ENCODE results near the gene STARD3.

The STARD3 gene

GRCh38 chr17:39675390-39676082 is 38.6 kb downstream of the STARD3 start:
- H3K9ac ChIP-seq (ENCODE audit: low read depth, low read length), result no peak overlapping the region
- no peaks in the 10 kb centered on the region for H3K36me3 ChIP-seq (ENCODE audit: insufficient read depth, low read length)
- no peaks in the 10 kb centered on the region for H3K9me3 ChIP-seq (replicated peaks; ENCODE audit: low read length)
- no peak overlapping the region for H3K4me2 ChIP-seq (ENCODE audit: low read length)
- H3K4me1 ChIP-seq (ENCODE audit: control insufficient read depth, insufficient read depth, low read length), result no peaks in the 10 kb centered on the region
- H3K4me3 ChIP-seq (ENCODE audit: low read length), result no peak overlapping the region
- H3K27me3 ChIP-seq (ENCODE audit: control insufficient read depth, insufficient read depth, low read length), result peaks cover 16% of the 10 kb centered on the region

- H3K27me3 ChIP-seq (ENCODE audit: control insufficient read depth, insufficient read depth, low read length), result peaks cover 8% of the 10 kb centered on the region
- H3K9ac ChIP-seq (ENCODE audit: low read depth, low read length), result no peak overlapping the region
- no peaks in the 10 kb centered on the region for H3K36me3 ChIP-seq (ENCODE audit: insufficient read depth, low read length)
- no peaks in the 10 kb centered on the region for H3K9me3 ChIP-seq (replicated peaks; ENCODE audit: low read length)
- no peak overlapping the region for H3K4me2 ChIP-seq (ENCODE audit: low read length)
- H3K4me1 ChIP-seq (ENCODE audit: control insufficient read depth, insufficient read depth, low read length), result no peaks in the 10 kb centered on the region
- H3K4me3 ChIP-seq (ENCODE audit: low read length), result no peak overlapping the region
Observed at GRCh38 chr17:39676198-39676819, 39.4 kb downstream of the STARD3 start.

DNA sequence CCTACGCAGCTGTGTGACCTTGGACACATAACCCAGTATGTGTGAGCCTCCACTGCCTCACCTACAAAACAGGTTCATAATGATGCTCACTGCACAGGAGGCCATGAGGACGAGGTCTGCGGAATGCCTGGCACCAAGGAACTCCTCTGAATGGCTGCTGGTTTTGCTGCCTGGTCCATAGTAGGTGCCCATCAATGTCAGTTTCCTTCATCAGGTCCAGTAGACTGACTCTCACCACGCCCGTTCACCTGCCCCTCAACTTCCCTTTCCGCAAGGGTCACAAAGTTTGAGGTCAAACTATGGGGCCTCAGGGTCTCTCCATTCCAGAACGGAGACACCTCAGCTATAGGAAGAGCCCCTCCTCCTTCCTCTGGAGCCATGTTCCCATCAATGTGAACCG is 40.1 kb downstream of the STARD3 start:
- Histone ChIP-seq H3K27me3 (ENCODE audit: control insufficient read depth, insufficient read depth, low read length) (peaks cover under 1% of the 10 kb centered on the region), H3K4me1 (ENCODE audit: control insufficient read depth, insufficient read depth, low read length) (no peaks in the 10 kb centered on the region), H3K4me2 (ENCODE audit: low read length) (no peak overlapping the region), H3K4me3 (ENCODE audit: low read length) (no peak overlapping the region), H3K9me3 (replicated peaks; ENCODE audit: low read length) (no peaks in the 10 kb centered on the region), H3K9ac (ENCODE audit: low read depth, low read length) (no peak overlapping the region), H3K36me3 (ENCODE audit: insufficient read depth, low read length) (no peaks in the 10 kb centered on the region)

DNA sequence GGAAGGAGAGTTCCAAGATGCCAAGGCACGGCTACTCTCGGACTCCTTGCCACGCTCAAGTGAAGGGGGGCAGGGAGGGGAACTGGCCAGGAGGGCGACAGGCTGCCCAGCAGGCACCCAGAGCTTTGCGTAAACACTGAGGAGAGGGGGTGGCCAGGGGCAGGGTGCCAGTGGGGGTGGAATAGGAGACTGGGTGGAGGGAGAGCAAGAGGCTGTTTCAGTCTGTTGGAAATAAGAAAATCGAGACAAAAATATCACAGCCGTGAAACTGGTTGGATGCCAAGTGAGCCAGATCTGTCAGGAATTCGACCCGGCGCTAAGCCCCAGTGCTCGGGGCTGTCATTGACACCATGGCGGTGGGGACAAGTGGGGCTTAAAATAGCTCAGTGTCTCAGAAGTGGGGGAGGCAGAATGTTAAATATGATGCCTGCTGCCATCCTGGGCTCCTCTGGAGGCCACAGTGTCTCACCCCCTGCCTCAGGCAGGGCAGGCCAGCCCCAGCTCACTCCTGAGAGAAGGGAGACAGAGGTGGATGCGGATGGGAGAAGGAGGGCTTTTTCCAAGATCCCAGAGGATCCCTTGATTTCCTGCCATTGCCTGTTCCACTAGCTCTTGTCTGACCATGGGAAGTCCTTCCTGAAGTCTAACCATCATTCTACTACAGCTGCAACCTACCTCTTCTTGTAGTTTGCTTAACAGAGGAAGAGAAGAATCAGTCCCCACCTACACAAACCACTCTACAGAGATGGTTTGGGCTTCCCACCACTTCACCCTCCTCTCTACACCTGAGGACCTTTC is 40.8 kb downstream of the STARD3 start:
- H3K4me2 ChIP-seq (ENCODE audit: low read length), result no peak overlapping the region
- no peak overlapping the region for H3K9ac ChIP-seq (ENCODE audit: low read depth, low read length)
- H3K36me3 ChIP-seq (ENCODE audit: insufficient read depth, low read length), result no peaks in the 10 kb centered on the region
- H3K4me3 ChIP-seq (ENCODE audit: low read length), result no peak overlapping the region
- H3K27me3 ChIP-seq (ENCODE audit: control insufficient read depth, insufficient read depth, low read length), result no peaks in the 10 kb centered on the region
- no peaks in the 10 kb centered on the region for H3K9me3 ChIP-seq (replicated peaks; ENCODE audit: low read length)
- no peaks in the 10 kb centered on the region for H3K4me1 ChIP-seq (ENCODE audit: control insufficient read depth, insufficient read depth, low read length)

- Histone ChIP-seq H3K4me2 (ENCODE audit: low read length) (no peak overlapping the region), H3K4me3 (ENCODE audit: low read length) (no peak overlapping the region), H3K9ac (ENCODE audit: low read depth, low read length) (no peak overlapping the region), H3K36me3 (ENCODE audit: insufficient read depth, low read length) (no peaks in the 10 kb centered on the region), H3K27me3 (ENCODE audit: control insufficient read depth, insufficient read depth, low read length) (no peaks in the 10 kb centered on the region), H3K4me1 (ENCODE audit: control insufficient read depth, insufficient read depth, low read length) (no peaks in the 10 kb centered on the region), H3K9me3 (replicated peaks; ENCODE audit: low read length) (no peaks in the 10 kb centered on the region)
Observed at GRCh38 chr17:39678340-39679116, 41.6 kb downstream of the STARD3 start.

GRCh38 chr17:39679521-39680192 is 42.7 kb downstream of the STARD3 start:
- H3K4me3 ChIP-seq (ENCODE audit: low read length), result no peak overlapping the region
- no peak overlapping the region for H3K4me2 ChIP-seq (ENCODE audit: low read length)
- H3K27me3 ChIP-seq (ENCODE audit: control insufficient read depth, insufficient read depth, low read length), result no peaks in the 10 kb centered on the region
- H3K9me3 ChIP-seq (replicated peaks; ENCODE audit: low read length), result no peaks in the 10 kb centered on the region
- no peaks in the 10 kb centered on the region for H3K4me1 ChIP-seq (ENCODE audit: control insufficient read depth, insufficient read depth, low read length)
- no peak overlapping the region for H3K9ac ChIP-seq (ENCODE audit: low read depth, low read length)
- H3K36me3 ChIP-seq (ENCODE audit: insufficient read depth, low read length), result no peaks in the 10 kb centered on the region

GRCh38 chr17:39683295-39683939 is 46.5 kb downstream of the STARD3 start:
- Histone ChIP-seq H3K27me3 (ENCODE audit: control insufficient read depth, insufficient read depth, low read length) (no peaks in the 10 kb centered on the region), H3K4me2 (ENCODE audit: low read length) (no peak overlapping the region), H3K4me1 (ENCODE audit: control insufficient read depth, insufficient read depth, low read length) (peaks cover 3% of the 10 kb centered on the region), H3K9ac (ENCODE audit: low read depth, low read length) (no peak overlapping the region), H3K36me3 (ENCODE audit: insufficient read depth, low read length) (peaks cover 2% of the 10 kb centered on the region), H3K4me3 (ENCODE audit: low read length) (no peak overlapping the region), H3K9me3 (replicated peaks; ENCODE audit: low read length) (no peaks in the 10 kb centered on the region)

DNA sequence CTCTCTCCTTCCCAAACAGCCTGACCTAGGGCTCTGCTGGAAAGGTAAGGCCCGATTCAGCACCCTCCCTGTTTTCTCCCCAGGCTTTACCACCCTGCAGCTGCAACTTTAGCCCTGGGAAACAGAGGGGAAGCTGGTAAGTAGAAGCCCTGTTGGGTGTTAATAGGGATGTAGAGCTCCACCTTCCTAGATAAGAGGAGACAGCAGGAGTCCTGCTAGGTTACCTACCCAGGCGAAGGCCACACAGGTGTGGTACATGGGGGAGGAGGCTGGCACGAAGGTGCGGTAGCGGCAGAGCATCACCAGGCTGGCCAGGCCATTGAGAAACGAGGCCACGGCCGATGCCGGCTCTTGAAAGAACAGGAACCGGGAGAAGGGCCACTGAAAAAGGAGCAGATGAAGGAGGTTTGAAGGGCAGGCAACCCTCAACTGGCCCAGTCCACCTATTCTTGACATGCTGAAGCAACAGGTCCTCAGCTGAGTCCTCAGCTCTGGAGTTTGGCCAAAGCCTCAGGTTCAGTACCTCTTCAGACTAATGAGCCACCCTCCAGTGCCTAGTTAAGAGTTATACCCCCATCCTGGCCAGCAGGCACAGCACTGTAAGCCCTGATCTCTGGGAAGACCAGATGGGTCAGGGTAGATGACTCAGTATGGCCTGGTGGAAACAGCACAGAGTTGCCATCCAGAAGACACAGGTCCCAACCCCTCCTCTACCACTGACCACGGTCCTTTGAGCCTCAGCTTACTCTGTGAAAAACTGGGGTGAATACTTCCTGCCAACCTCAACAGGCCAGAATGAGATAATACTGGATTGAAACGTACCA is 47.6 kb downstream of the STARD3 start:
- Histone ChIP-seq H3K9ac (ENCODE audit: low read depth, low read length) (no peak overlapping the region), H3K27me3 (ENCODE audit: control insufficient read depth, insufficient read depth, low read length) (no peaks in the 10 kb centered on the region), H3K9me3 (replicated peaks; ENCODE audit: low read length) (no peaks in the 10 kb centered on the region), H3K36me3 (ENCODE audit: insufficient read depth, low read length) (peaks cover 2% of the 10 kb centered on the region), H3K4me1 (ENCODE audit: control insufficient read depth, insufficient read depth, low read length) (peaks cover 11% of the 10 kb centered on the region), H3K4me2 (ENCODE audit: low read length) (no peak overlapping the region), H3K4me3 (ENCODE audit: low read length) (no peak overlapping the region)

- Histone ChIP-seq H3K4me3 (ENCODE audit: low read length) (peak overlapping the region; percentile 74), H3K36me3 (ENCODE audit: insufficient read depth, low read length) (peaks cover 2% of the 10 kb centered on the region), H3K4me2 (ENCODE audit: low read length) (peak overlapping the region; percentile 82), H3K27me3 (ENCODE audit: control insufficient read depth, insufficient read depth, low read length) (no peaks in the 10 kb centered on the region), H3K9ac (ENCODE audit: low read depth, low read length) (no peak overlapping the region), H3K9me3 (replicated peaks; ENCODE audit: low read length) (no peaks in the 10 kb centered on the region), H3K4me1 (ENCODE audit: control insufficient read depth, insufficient read depth, low read length) (peaks cover 11% of the 10 kb centered on the region)
Observed at GRCh38 chr17:39687101-39687545, 50.2 kb downstream of the STARD3 start.

Data from skeletal muscle satellite cell (primary cell).